AG04449 (cell line): ENCODE measurements around the gene MORC1.

ENCODE experiments used
- CTCF ChIA-PET: fragments of 350-600 bp; formaldehyde crosslinking; extraction: SDS; loops from one replicate; lab custom pipeline; 2021; ENCODE audit warnings: antibody characterized with exemption; lab: Yijun Ruan, JAX
- POLR2A ChIA-PET: fragments of 400-600, 350-600 bp; formaldehyde crosslinking; extraction: SDS; loops from one replicate; lab custom pipeline; 2020; ENCODE audit warnings: antibody characterized with exemption, inconsistent platforms; lab: Yijun Ruan, JAX
- DNase-seq: peaks from one replicate; pipeline ENCODE4 v3.0.0-alpha.2; 2010; ENCODE audit warnings: low read depth, low spot score
- H3K4me3 ChIP-seq: 2 replicates; pipeline ENCODE4 v1.5.1; 2011; ENCODE audit warnings: low read depth, mild to moderate bottlenecking, control low read depth, low read length
- TF ChIP-seq, protein P1 (sequence below): IDR thresholded peaks from one replicate; pipeline ENCODE4 v1.5.1; 2011; ENCODE audit warnings: mild to moderate bottlenecking, moderate library complexity, low read length, control low read depth, inconsistent platforms; ENCODE audit not compliant: insufficient read depth; ENCODE audit errors: missing control alignments

Gene MORC1

DNA sequence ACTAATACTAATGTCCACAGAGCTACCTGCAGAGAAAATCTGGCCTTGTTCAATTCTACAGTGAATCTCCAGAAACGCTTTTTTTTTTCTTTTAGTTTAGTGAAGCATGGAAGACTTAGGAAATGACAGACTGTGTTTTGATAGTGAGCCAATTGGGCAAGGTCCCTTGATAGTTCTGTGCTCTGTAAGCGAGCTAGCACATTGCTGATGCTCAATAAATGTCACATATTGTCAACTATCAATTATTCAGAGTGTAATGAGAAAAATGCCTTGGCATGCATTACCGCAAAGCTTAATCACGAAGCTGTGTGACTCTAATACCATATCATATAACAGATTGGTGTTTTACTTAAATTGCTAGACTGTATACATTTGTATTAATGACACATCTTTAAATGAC lies 13.3 kb upstream of the MORC1 start:
- POLR2A ChIA-PET, result no interaction called here
- no peak overlapping the region for H3K4me3 ChIP-seq
- CTCF ChIA-PET, result no interaction called here
- TF ChIP-seq, protein P1, sequence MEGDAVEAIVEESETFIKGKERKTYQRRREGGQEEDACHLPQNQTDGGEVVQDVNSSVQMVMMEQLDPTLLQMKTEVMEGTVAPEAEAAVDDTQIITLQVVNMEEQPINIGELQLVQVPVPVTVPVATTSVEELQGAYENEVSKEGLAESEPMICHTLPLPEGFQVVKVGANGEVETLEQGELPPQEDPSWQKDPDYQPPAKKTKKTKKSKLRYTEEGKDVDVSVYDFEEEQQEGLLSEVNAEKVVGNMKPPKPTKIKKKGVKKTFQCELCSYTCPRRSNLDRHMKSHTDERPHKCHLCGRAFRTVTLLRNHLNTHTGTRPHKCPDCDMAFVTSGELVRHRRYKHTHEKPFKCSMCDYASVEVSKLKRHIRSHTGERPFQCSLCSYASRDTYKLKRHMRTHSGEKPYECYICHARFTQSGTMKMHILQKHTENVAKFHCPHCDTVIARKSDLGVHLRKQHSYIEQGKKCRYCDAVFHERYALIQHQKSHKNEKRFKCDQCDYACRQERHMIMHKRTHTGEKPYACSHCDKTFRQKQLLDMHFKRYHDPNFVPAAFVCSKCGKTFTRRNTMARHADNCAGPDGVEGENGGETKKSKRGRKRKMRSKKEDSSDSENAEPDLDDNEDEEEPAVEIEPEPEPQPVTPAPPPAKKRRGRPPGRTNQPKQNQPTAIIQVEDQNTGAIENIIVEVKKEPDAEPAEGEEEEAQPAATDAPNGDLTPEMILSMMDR, result no peak
- DNase-seq, result no peak

DNA sequence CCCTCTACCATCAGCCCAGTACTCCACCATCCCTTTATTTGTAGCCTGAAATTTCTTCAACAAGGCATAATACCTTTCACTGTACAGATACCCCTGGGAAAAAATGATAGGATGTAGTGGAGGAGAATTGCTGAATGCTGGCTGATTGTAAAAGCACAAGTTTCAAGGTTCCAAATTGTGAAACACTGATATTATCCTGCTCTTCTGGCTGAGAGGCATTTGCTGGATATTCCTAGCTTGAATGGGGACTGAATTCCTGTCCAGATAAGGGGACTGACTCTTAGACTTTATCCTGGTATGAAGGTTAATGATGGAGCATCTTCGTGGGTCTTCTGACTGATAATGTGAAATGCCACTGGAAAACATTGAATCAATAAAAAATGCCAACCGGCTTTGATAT lies 9.6 kb upstream of the MORC1 start:
- POLR2A ChIA-PET, result no interaction called here

DNA sequence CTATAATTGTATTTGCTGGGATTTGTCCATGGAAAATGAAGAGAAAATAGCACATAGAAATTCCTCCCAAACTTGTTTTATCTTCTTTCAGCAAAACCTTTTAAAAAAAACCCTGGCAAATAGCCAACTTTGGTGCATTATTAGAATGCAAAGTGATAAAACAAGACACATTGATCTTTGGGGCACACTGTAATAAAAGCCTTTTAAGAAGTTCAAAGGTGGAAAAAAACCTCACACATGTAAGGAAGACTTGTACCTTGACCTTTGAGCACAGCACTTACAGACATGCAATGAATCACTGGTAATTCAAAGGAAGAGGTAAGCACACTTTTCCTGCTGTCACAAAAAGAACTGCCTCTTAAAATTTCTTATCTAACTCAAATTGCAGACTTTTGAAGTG lies 8.0 kb upstream of the MORC1 start:
- CTCF ChIA-PET, result no interaction called here
- DNase-seq, result no peak
- no peak overlapping the region for H3K4me3 ChIP-seq
- POLR2A ChIA-PET, result no interaction called here
- TF ChIP-seq, protein P1, result no peak

More for the DNA sequence above, 9.6 kb upstream of the MORC1 start:
- TF ChIP-seq, protein P1, result no peak
- H3K4me3 ChIP-seq, result no peak overlapping the region
- no peak for DNase-seq
- CTCF ChIA-PET, result no interaction called here

DNA sequence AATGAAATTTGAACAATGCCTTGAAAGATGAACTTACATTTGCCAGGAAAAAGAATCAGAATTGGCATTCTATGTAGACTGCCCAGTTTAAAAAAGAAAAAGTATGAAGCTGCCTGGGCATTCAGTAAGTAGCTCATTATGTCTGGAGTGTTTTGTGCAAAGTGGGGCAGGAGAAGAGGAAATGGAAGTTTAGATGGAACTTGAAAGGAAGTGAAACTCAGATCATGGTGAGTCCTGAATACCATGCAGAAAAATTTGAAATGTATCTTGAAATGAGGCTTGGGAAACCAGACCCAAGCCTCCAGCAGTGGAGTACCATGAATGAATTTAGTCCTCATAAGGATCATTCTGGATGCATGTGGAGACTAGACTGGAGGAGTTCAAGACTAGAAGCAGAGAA lies 4.8 kb upstream of the MORC1 start:
- TF ChIP-seq, protein P1, result no peak
- ChIA-PET CTCF (no interaction called here), POLR2A (no interaction called here)
- H3K4me3 ChIP-seq, result no peak overlapping the region
- no peak for DNase-seq

DNA sequence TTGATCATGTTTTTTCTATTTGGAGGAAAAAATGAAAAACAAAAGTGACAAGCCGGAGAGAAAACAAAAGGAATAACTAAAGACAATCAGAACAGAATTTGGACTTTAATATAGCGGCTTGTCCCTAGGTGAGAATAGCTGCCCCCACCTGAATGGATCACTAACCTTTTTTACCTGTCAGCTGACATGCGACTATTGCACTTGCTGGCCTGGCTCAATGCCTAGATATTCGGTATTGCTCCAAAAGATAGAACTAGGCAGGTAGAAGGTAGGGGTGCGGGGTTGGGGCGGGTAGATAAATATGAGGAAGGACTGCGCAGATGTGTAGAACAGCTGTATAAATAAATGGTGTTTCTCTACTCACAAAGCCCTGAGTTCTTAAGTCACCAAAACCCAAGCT lies 650 bp upstream of the MORC1 start:
- DNase-seq, result no peak
- TF ChIP-seq, protein P1, result no peak
- H3K4me3 ChIP-seq, result no peak overlapping the region
- POLR2A ChIA-PET, result no interaction called here
- CTCF ChIA-PET, result no interaction called here

DNA sequence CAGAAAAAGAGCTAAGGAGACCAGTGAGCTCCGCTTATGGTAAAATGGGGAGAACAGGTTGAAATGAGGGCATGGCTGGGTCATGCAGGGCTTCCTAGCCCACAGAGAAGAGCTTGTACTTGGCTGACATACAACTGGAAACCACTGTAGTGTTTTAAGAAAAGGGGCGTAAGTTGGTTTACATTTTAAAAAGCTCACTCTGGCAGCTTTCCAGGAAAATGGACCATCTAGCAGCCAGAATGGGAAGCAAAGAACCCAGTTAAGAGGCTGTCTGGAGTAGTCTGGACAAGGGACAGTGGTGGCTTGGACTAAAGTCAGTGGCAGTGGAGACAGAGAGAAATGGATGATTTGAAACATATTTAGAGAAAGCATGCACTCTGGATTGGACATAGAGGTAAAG lies 1.9 kb downstream of the MORC1 start:
- CTCF ChIA-PET, result no interaction called here
- POLR2A ChIA-PET, result no interaction called here
- no peak overlapping the region for H3K4me3 ChIP-seq
- DNase-seq, result no peak
- TF ChIP-seq, protein P1, result no peak

DNA sequence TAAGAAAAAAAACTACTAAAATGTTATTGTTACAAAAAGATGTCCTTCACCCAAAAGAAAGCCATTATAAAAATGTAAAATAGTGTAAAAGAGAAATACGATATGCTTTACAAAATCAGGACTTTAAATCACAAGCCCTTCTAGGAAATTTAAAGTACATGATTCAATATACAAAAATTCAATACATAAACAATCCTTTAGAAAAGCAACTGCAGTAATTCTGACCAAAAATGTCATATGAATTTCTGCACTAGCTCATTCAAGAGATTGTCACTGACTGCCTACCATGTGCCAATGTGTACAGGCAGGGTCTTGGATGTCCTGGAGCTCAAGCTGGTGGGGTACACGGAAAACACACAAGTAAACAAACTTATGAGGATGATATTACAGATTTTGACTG lies 2.5 kb downstream of the MORC1 start:
- TF ChIP-seq, protein P1, result no peak
- ChIA-PET POLR2A (no interaction called here), CTCF (no interaction called here)
- no peak for DNase-seq
- no peak overlapping the region for H3K4me3 ChIP-seq
